ENCODE data around the gene HMCN1.

The HMCN1 gene

GRCh38 chr1:185920602-185921001 lies 186.4 kb downstream of the HMCN1 start:
- TF ChIP-seq CTCF (IDR thresholded peaks at IDR 0.05; ENCODE audit: insufficient read depth, low read length, poor library complexity, severe bottlenecking), result no peak
- TF ChIP-seq EZH2phosphoT487 (conservative IDR thresholded peaks at IDR 0.05; ENCODE audit: low read length), result no peak
- no peak overlapping the region for H2AFZ ChIP-seq (ENCODE audit: low read depth, low read length, severe bottlenecking)

GRCh38 chr1:185921636-185922035 lies 187.4 kb downstream of the HMCN1 start:
- Histone ChIP-seq H3K36me3 (ENCODE audit: low read length) (no peaks in the 10 kb centered on the region), H3K27ac (ENCODE audit: low read depth, low read length) (no peak overlapping the region), H3K4me3 (ENCODE audit: insufficient read depth, low read length, poor library complexity, severe bottlenecking) (no peak overlapping the region), H3K79me2 (ENCODE audit: insufficient read depth, low read length) (no peaks in the 10 kb centered on the region), H3K27me3 (ENCODE audit: low read length) (no peaks in the 10 kb centered on the region), H3K9me2 (replicated peaks; ENCODE audit: insufficient read depth, low read length) (no peaks in the 10 kb centered on the region), H4K20me1 (ENCODE audit: low read depth, low read length) (no peaks in the 10 kb centered on the region), H2AFZ (ENCODE audit: low read depth, low read length, severe bottlenecking) (no peak overlapping the region), H3F3A (ENCODE audit: insufficient read depth) (no peaks in the 10 kb centered on the region), H3K9ac (ENCODE audit: low read length) (no peak overlapping the region), H3K9me3 (ENCODE audit: insufficient read depth, low read length) (no peaks in the 10 kb centered on the region), H3K4me2 (ENCODE audit: low read depth, low read length, poor library complexity, severe bottlenecking) (no peak overlapping the region)
- TF ChIP-seq CTCF (IDR thresholded peaks at IDR 0.05; ENCODE audit: insufficient read depth, low read length, poor library complexity, severe bottlenecking) (no peak), EZH2phosphoT487 (conservative IDR thresholded peaks at IDR 0.05; ENCODE audit: low read length) (no peak)

More at GRCh38 chr1:185920602-185921001, 186.4 kb downstream of the HMCN1 start:
- Histone ChIP-seq H3K4me3 (ENCODE audit: insufficient read depth, low read length, poor library complexity, severe bottlenecking) (no peak overlapping the region), H3K36me3 (ENCODE audit: low read length) (no peaks in the 10 kb centered on the region), H3K4me2 (ENCODE audit: low read depth, low read length, poor library complexity, severe bottlenecking) (no peak overlapping the region), H3K27ac (ENCODE audit: low read depth, low read length) (no peak overlapping the region), H3K27me3 (ENCODE audit: low read length) (no peaks in the 10 kb centered on the region), H3F3A (ENCODE audit: insufficient read depth) (no peaks in the 10 kb centered on the region), H4K20me1 (ENCODE audit: low read depth, low read length) (no peaks in the 10 kb centered on the region), H3K9ac (ENCODE audit: low read length) (no peak overlapping the region), H3K9me3 (ENCODE audit: insufficient read depth, low read length) (no peaks in the 10 kb centered on the region), H3K79me2 (ENCODE audit: insufficient read depth, low read length) (no peaks in the 10 kb centered on the region), H3K9me2 (replicated peaks; ENCODE audit: insufficient read depth, low read length) (no peaks in the 10 kb centered on the region)

- H3K4me3 ChIP-seq (ENCODE audit: insufficient read depth, low read length, poor library complexity, severe bottlenecking), result no peak overlapping the region
- H3K36me3 ChIP-seq (ENCODE audit: low read length), result no peaks in the 10 kb centered on the region
- H4K20me1 ChIP-seq (ENCODE audit: low read depth, low read length), result no peaks in the 10 kb centered on the region
- TF ChIP-seq EZH2phosphoT487 (conservative IDR thresholded peaks at IDR 0.05; ENCODE audit: low read length), result no peak
- no peak for TF ChIP-seq CTCF (IDR thresholded peaks at IDR 0.05; ENCODE audit: insufficient read depth, low read length, poor library complexity, severe bottlenecking)
- H3K27me3 ChIP-seq (ENCODE audit: low read length), result no peaks in the 10 kb centered on the region
- no peaks in the 10 kb centered on the region for H3K9me2 ChIP-seq (replicated peaks; ENCODE audit: insufficient read depth, low read length)
- H3K9ac ChIP-seq (ENCODE audit: low read length), result no peak overlapping the region
- H3K79me2 ChIP-seq (ENCODE audit: insufficient read depth, low read length), result no peaks in the 10 kb centered on the region
- H3K4me2 ChIP-seq (ENCODE audit: low read depth, low read length, poor library complexity, severe bottlenecking), result no peak overlapping the region
- no peak overlapping the region for H3K27ac ChIP-seq (ENCODE audit: low read depth, low read length)
- H3F3A ChIP-seq (ENCODE audit: insufficient read depth), result no peaks in the 10 kb centered on the region
- no peak overlapping the region for H2AFZ ChIP-seq (ENCODE audit: low read depth, low read length, severe bottlenecking)
- no peaks in the 10 kb centered on the region for H3K9me3 ChIP-seq (ENCODE audit: insufficient read depth, low read length)
These were observed 192.4 kb downstream of the HMCN1 start for GRCh38 chr1:185926588-185926987.
